ENCODE measurements around the gene SYPL2. TPM values are rescaled to one million over a fixed set of nuclear protein-coding genes. Genes with fewer than 3 reads are reported as not detected.

SYPL2 gene
- total and polyA plus RNA-seq, 2 donors (not counting 3 experiments of a cell fraction or from before 2014, with no cell fraction given) = not detected

GRCh38 chr1:109487261-109487660, 20.9 kb downstream of the SYPL2 start:
- CTCF ChIA-PET = interaction anchor here (3.3 kb wide), 1 partner anchor 45 kb away, joined by 19 read pairs; no protein-coding TSS in a partner anchor
- Histone ChIP-seq H3K4me2 (ENCODE audit: insufficient read depth, low read length) (no peak overlapping the region), H3K4me1 (ENCODE audit: control insufficient read depth, extremely low read depth, insufficient read depth, low read length) (peaks cover 14% of the 10 kb centered on the region), H3K27ac (ENCODE audit: insufficient read depth, low read depth, low read length) (no peak overlapping the region), H3K27me3 (ENCODE audit: control insufficient read depth in 2 of 2, insufficient read depth in 2 of 2, low read length in 2 of 2) (peaks cover 6 to 7% of the 10 kb centered on the region in 2 experiments), H3K9ac (replicated peaks; ENCODE audit: extremely low read depth, insufficient read depth, low read length) (no peak overlapping the region), H3K79me2 (ENCODE audit: control insufficient read depth, insufficient read depth, low read length) (no peaks in the 10 kb centered on the region), H3K9me3 (replicated peaks; ENCODE audit: control insufficient read depth, insufficient read depth, low read length) (no peaks in the 10 kb centered on the region), H3K36me3 (ENCODE audit: control insufficient read depth in 2 of 2, extremely low read depth in 1 of 2, insufficient read depth in 2 of 2, low read length in 2 of 2) (peaks cover 2% of the 10 kb centered on the region in 2 experiments), H2AFZ (ENCODE audit: low read depth, low read length) (no peak overlapping the region), H4K20me1 (replicated peaks; ENCODE audit: control insufficient read depth, extremely low read depth, insufficient read depth, low read length) (no peaks in the 10 kb centered on the region), H3K4me3 (replicated peaks in 1 of 3; ENCODE audit: insufficient read depth in 1 of 3, low read depth in 1 of 3, low read length in 3 of 3) (no peak overlapping the region), H3K9me1 (replicated peaks; ENCODE audit: control insufficient read depth, extremely low read depth, insufficient read depth, low read length) (no peaks in the 10 kb centered on the region)
- POLR2A ChIA-PET = no interaction called here
- no peak for TF ChIP-seq JUN (IDR thresholded peaks at IDR 0.05; ENCODE audit: borderline replicate concordance, insufficient read depth, insufficient read length, low read depth)
- no peak for TF ChIP-seq FOS (IDR thresholded peaks at IDR 0.05; ENCODE audit: borderline replicate concordance, insufficient read depth, low read length)
- no peak for TF ChIP-seq GATA2 (IDR thresholded peaks at IDR 0.05; ENCODE audit: insufficient read depth, insufficient read length, low read depth, low read length)
- intact Hi-C loops (cut with micrococcal nuclease) (loop anchor here (10.0 kb wide), 3 partner anchors 128 to 278 kb away; partner anchors contain the start of genes AMPD2, EPS8L3 and GNAT2), dilution Hi-C loops (cut with MboI; ENCODE audit: extremely low pct_ligation_motif_present, low sequenced_read_pairs) (no loop called here)
- no TSS peak for BruUV-seq (replicated peaks)
- FAIRE-seq (no peak), DNase-seq (ENCODE audit: low read depth, low spot score) (no peak)

GRCh38 chr1:109488201-109488600, 21.9 kb downstream of the SYPL2 start:
- FAIRE-seq (no peak), DNase-seq (ENCODE audit: low read depth, low spot score) (no peak)
- H3K9me3 ChIP-seq (replicated peaks; ENCODE audit: control insufficient read depth, insufficient read depth, low read length) = no peaks in the 10 kb centered on the region
- no peak overlapping the region for H2AFZ ChIP-seq (ENCODE audit: low read depth, low read length)
- H3K9me1 ChIP-seq (replicated peaks; ENCODE audit: control insufficient read depth, extremely low read depth, insufficient read depth, low read length) = no peaks in the 10 kb centered on the region
- no peak overlapping the region for H3K4me3 ChIP-seq (replicated peaks in 1 of 3; ENCODE audit: insufficient read depth in 1 of 3, low read depth in 1 of 3, low read length in 3 of 3)
- H3K4me2 ChIP-seq (ENCODE audit: insufficient read depth, low read length) = no peak overlapping the region
- peaks cover 2% of the 10 kb centered on the region in 2 experiments for H3K36me3 ChIP-seq (ENCODE audit: control insufficient read depth in 2 of 2, extremely low read depth in 1 of 2, insufficient read depth in 2 of 2, low read length in 2 of 2)
- ChIA-PET CTCF (interaction anchor here (23.0 kb wide), 1 partner anchor 43 kb away, joined by 955 read pairs; the partner anchor contains the start of gene GPR61), POLR2A (no interaction called here)
- peaks cover 20% of the 10 kb centered on the region for H3K4me1 ChIP-seq (ENCODE audit: control insufficient read depth, extremely low read depth, insufficient read depth, low read length)
- BruUV-seq (replicated peaks) = no TSS peak
- TF ChIP-seq POLR2AphosphoS5 (IDR thresholded peaks at IDR 0.05; ENCODE audit: insufficient read depth, low read depth, low read length) (no peak), FOS (IDR thresholded peaks at IDR 0.05; ENCODE audit: borderline replicate concordance, insufficient read depth, low read length) (no peak), EZH2 (IDR thresholded peaks at IDR 0.05; ENCODE audit: borderline replicate concordance, low read depth, low read length, severe bottlenecking) (no peak), CTCF (IDR thresholded peaks at IDR 0.05; ENCODE audit: extremely low read depth in 1 of 2, insufficient read depth in 1 of 2, low read depth in 1 of 2, low read length in 2 of 2) (no peak), GATA2 (IDR thresholded peaks at IDR 0.05; ENCODE audit: insufficient read depth, insufficient read length, low read depth, low read length) (no peak), JUN (IDR thresholded peaks at IDR 0.05; ENCODE audit: borderline replicate concordance, insufficient read depth, insufficient read length, low read depth) (no peak), MAX (IDR thresholded peaks at IDR 0.05; ENCODE audit: insufficient read depth, insufficient read length) (no peak), POLR2A (IDR thresholded peaks at IDR 0.05; ENCODE audit: low read depth, low read length) (no peak), MYC (IDR thresholded peaks at IDR 0.05; ENCODE audit: low read depth, low read length) (no peak)
- no peaks in the 10 kb centered on the region for H4K20me1 ChIP-seq (replicated peaks; ENCODE audit: control insufficient read depth, extremely low read depth, insufficient read depth, low read length)
- dilution Hi-C loops (cut with MboI; ENCODE audit: extremely low pct_ligation_motif_present, low sequenced_read_pairs) = no loop called here
- no peak overlapping the region for H3K9ac ChIP-seq (replicated peaks; ENCODE audit: extremely low read depth, insufficient read depth, low read length)
- intact Hi-C loops (cut with micrococcal nuclease) = loop anchor here (10.0 kb wide), 3 partner anchors 127 to 277 kb away; partner anchors contain the start of genes AMPD2, EPS8L3 and GNAT2
- no peaks in the 10 kb centered on the region for H3K27me3 ChIP-seq (ENCODE audit: control insufficient read depth in 2 of 2, insufficient read depth in 2 of 2, low read length in 2 of 2)
- H3K27ac ChIP-seq (ENCODE audit: insufficient read depth, low read depth, low read length) = no peak overlapping the region
- H3K79me2 ChIP-seq (ENCODE audit: control insufficient read depth, insufficient read depth, low read length) = no peaks in the 10 kb centered on the region
